CD14-positive monocyte (primary cell): Measurements from ENCODE around the gene FAM168A. TPM values are rescaled to one million over a fixed set of nuclear protein-coding genes. Genes with fewer than 3 reads are reported as not detected.

Experiments
- DNase-seq, 3 donors: peaks; one replicate each; pipeline ENCODE4 v3.0.0-alpha.2; 2011 to 2022
- H2AFZ ChIP-seq: 2 replicates; pipeline ENCODE4 v1.6.0; 2012; ENCODE audit warnings: mild to moderate bottlenecking, low read depth, low read length, inconsistent platforms; ENCODE audit not compliant: insufficient read depth, poor library complexity, severe bottlenecking
- H3K27ac ChIP-seq, 2 donors: 1 replicate in 1 of 2; 2 replicates in 1 of 2; pipeline ENCODE4 v1.5.1; 2012 to 2013; ENCODE audit warnings: low read length in 2 of 2, control low read depth in 1 of 2, inconsistent platforms in 1 of 2, low read depth in 1 of 2, mild to moderate bottlenecking in 1 of 2
- H3K27me3 ChIP-seq, 2 donors: one replicate each; pipeline versions ENCODE4 v1.6.0 to v1.6.1; 2011 to 2013; ENCODE audit warnings: low read length in 2 of 2; ENCODE audit not compliant: control insufficient read depth in 2 of 2, insufficient read depth in 2 of 2
- H3K36me3 ChIP-seq, 2 donors: replicated peaks in 1 of 2; 1 replicate in 1 of 2; 2 replicates in 1 of 2; pipeline versions ENCODE4 v1.5.1 to v1.6.1; 2012 to 2013; ENCODE audit warnings: low read length in 2 of 2, control low read depth in 1 of 2, inconsistent platforms in 1 of 2, mild to moderate bottlenecking in 1 of 2; ENCODE audit not compliant: insufficient read depth in 2 of 2, control insufficient read depth in 1 of 2
- H3K4me1 ChIP-seq, 2 donors: 1 replicate in 1 of 2; 2 replicates in 1 of 2; pipeline versions ENCODE4 v1.5.1 to v1.6.1; 2012 to 2013; ENCODE audit warnings: low read length in 2 of 2, control low read depth in 1 of 2, inconsistent platforms in 1 of 2, mild to moderate bottlenecking in 1 of 2, moderate library complexity in 1 of 2; ENCODE audit not compliant: insufficient read depth in 2 of 2, control insufficient read depth in 1 of 2
- H3K4me2 ChIP-seq: replicated peaks from 2 replicates; pipeline ENCODE3; 2012; ENCODE audit warnings: low read length, moderate library complexity, mild to moderate bottlenecking; ENCODE audit not compliant: poor library complexity, severe bottlenecking; ENCODE audit errors: extremely low read depth
- H3K4me3 ChIP-seq, 3 experiments: fragments of 200-600 bp in 1 of 3; sonication (generic) in 1 of 3; replicated peaks in 1 of 3; 1 replicate in 2 of 3; 2 replicates in 1 of 3; pipeline ENCODE4 v1.5.1; 2011 to 2013; ENCODE audit warnings: low read length in 3 of 3, mild to moderate bottlenecking in 3 of 3, control low read depth in 2 of 3, low read depth in 2 of 3, inconsistent platforms in 1 of 3, moderate library complexity in 1 of 3
- H3K79me2 ChIP-seq: 2 replicates; pipeline ENCODE4 v1.6.0; 2012; ENCODE audit warnings: mild to moderate bottlenecking, control low read depth, inconsistent platforms, low read length, moderate library complexity; ENCODE audit not compliant: insufficient read depth
- H3K9ac ChIP-seq: 2 replicates; pipeline ENCODE4 v1.6.0; 2017; ENCODE audit warnings: low read length, mild to moderate bottlenecking; ENCODE audit not compliant: insufficient read depth, poor library complexity, severe bottlenecking
- H3K9me3 ChIP-seq, 2 donors: replicated peaks in 1 of 2; 1 replicate in 1 of 2; 2 replicates in 1 of 2; pipeline versions ENCODE4 v1.5.1 to v1.6.1; 2012 to 2013; ENCODE audit warnings: low read length in 2 of 2, control low read depth in 1 of 2; ENCODE audit not compliant: control insufficient read depth in 1 of 2, insufficient read depth in 1 of 2
- H4K20me1 ChIP-seq: 2 replicates; pipeline ENCODE4 v1.6.0; 2012; ENCODE audit warnings: mild to moderate bottlenecking, low read length, control low read depth, moderate library complexity; ENCODE audit not compliant: insufficient read depth
- H3K27ac Mint-ChIP-seq, 7 donors: one replicate each; pipeline ENCODE4 v1.8.0; 2020; ENCODE audit warnings: mild to moderate bottlenecking in 7 of 7, mixed read lengths in 7 of 7, moderate library complexity in 6 of 7, inconsistent platforms in 2 of 7
- H3K27me3 Mint-ChIP-seq, 3 donors: one replicate each; pipeline ENCODE4 v1.8.0; 2021 to 2022; ENCODE audit warnings: low read depth in 3 of 3, mild to moderate bottlenecking in 3 of 3, mixed read lengths in 3 of 3, moderate library complexity in 3 of 3, inconsistent platforms in 1 of 3
- H3K36me3 Mint-ChIP-seq, 2 donors: one replicate each; pipeline ENCODE4 v1.8.0; 2020; ENCODE audit warnings: mixed read lengths in 2 of 2, inconsistent platforms in 1 of 2, mild to moderate bottlenecking in 1 of 2
- H3K4me1 Mint-ChIP-seq: one replicate; pipeline ENCODE4 v1.8.0; 2020; ENCODE audit warnings: mild to moderate bottlenecking, mixed read lengths
- H3K4me3 Mint-ChIP-seq, 2 donors: one replicate each; pipeline ENCODE4 v1.8.0; 2020; ENCODE audit warnings: mild to moderate bottlenecking in 2 of 2, mixed read lengths in 2 of 2, moderate library complexity in 1 of 2
- H3K9me3 Mint-ChIP-seq, 7 donors: one replicate each; pipeline ENCODE4 v1.8.0; 2020 to 2022; ENCODE audit warnings: mixed read lengths in 7 of 7, mild to moderate bottlenecking in 6 of 7, moderate library complexity in 6 of 7, inconsistent platforms in 2 of 7
- WGBS: methylation state at CpG from one replicate; pipeline ENCODE4 v1.1.5; 2013; ENCODE audit warnings: missing lambda C conversion rate; ENCODE audit not compliant: insufficient coverage; 5-methylcytosine and 5-hydroxymethylcytosine counted together
- intact Hi-C, 2 donors: fragments of 100-400 bp; cut with micrococcal nuclease; formaldehyde crosslinking; loops; one replicate each; pipeline versions ENCODE4 v1.15.0 to v1.15.1; 2023
- polyA plus RNA-seq, 3 donors: library from polyadenylated mRNA; depleted of rRNA in 1 of 3; unstranded in 2 of 3; stranded (reverse) in 1 of 3; fragments of 300-500 nt in 2 of 3; fragments of >200 nt in 1 of 3; fragmentation: Illumina TruSeq in 2 of 3; gene quantifications; 1 replicate in 2 of 3; 2 replicates in 1 of 3; pipeline ENCODE4 v1.2.3, GENCODE V29; 2012 to 2021
- TF ChIP-seq, protein P1 (sequence below): fragments of 200-600 bp; IDR thresholded peaks from one replicate; pipeline ENCODE4 v1.8.0; 2022; ENCODE audit warnings: antibody characterized with exemption, mild to moderate bottlenecking

The FAM168A gene
- polyA plus RNA-seq, 3 donors: 1.4 to 13.3 (median 2.1) TPM

DNA sequence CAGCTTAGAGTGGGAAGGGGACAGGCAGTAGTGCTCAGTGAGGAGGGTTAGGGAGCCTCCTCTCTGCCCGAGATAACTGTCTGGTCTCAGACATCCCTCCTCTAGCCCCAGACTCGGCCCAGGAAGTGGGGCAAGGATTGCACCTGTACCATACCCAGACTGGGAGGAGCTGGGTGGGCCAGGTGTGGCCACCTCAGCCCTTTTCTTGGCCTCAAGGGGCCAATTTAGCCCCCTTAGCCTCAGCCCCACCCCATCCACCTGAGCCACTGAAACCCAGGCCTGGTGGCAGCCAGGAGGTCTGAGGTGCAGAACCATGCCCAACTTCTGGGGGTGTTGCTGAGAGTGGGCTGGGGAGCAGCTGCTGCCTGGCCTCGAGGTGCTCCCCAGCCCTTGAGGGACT, 215.2 kb downstream of the FAM168A start:
- Mint-ChIP-seq H3K27ac (peak overlapping the region; percentile 94 to 99 (median 98)), H3K4me3 (peak overlapping the region in 1 of 2 donors; percentile 65), H3K9me3 (no peaks in the 10 kb centered on the region), H3K4me1 (peaks cover 99% of the 10 kb centered on the region), H3K27me3 (no peaks in the 10 kb centered on the region), H3K36me3 (peaks cover 49 to 76% of the 10 kb centered on the region in 2 donors)
- TF ChIP-seq, protein P1, sequence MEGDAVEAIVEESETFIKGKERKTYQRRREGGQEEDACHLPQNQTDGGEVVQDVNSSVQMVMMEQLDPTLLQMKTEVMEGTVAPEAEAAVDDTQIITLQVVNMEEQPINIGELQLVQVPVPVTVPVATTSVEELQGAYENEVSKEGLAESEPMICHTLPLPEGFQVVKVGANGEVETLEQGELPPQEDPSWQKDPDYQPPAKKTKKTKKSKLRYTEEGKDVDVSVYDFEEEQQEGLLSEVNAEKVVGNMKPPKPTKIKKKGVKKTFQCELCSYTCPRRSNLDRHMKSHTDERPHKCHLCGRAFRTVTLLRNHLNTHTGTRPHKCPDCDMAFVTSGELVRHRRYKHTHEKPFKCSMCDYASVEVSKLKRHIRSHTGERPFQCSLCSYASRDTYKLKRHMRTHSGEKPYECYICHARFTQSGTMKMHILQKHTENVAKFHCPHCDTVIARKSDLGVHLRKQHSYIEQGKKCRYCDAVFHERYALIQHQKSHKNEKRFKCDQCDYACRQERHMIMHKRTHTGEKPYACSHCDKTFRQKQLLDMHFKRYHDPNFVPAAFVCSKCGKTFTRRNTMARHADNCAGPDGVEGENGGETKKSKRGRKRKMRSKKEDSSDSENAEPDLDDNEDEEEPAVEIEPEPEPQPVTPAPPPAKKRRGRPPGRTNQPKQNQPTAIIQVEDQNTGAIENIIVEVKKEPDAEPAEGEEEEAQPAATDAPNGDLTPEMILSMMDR: no peak
- DNase-seq: no peak
- H3K27ac ChIP-seq: peak overlapping the region; percentile 84 to 98
- H3K79me2 ChIP-seq: peaks cover 99% of the 10 kb centered on the region
- H3K4me3 ChIP-seq: peak overlapping the region in 1 of 3 experiments; percentile 95
- H3K4me2 ChIP-seq: peak overlapping the region; percentile 83
- no peak overlapping the region for H2AFZ ChIP-seq
- WGBS: 20% methylated on average over 1 of the region's 3 CpGs
- peaks cover 2 to 24% of the 10 kb centered on the region in 2 donors for H3K36me3 ChIP-seq
- H3K9me3 ChIP-seq: no peaks in the 10 kb centered on the region
- peak overlapping the region; percentile 32 for H3K9ac ChIP-seq
- H4K20me1 ChIP-seq: peaks cover 99% of the 10 kb centered on the region
- intact Hi-C loops: no loop called here
- peaks cover 100% of the 10 kb centered on the region in 2 donors for H3K4me1 ChIP-seq
- H3K27me3 ChIP-seq: no peaks in the 10 kb centered on the region

DNA sequence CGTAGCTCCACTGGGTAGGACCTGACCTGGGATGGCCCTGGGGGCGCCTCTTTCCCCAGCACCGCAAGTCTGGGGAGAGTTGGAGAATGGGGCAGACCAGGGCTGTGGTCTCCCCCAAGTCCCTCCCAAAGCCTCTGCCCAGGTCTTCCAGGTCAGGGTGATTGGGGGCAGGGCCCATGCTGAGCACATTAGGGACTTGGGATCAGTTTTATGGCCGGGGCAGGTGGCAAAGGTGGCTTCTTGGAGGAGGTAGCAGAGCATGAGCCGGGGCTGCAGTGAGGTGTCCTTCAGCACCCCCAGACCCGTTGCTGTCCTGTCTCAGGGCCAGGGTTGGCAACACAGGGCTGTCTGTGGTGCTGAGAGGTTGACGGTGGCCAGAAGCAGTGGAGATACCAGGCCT, 215.7 kb downstream of the FAM168A start:
- peaks cover 99% of the 10 kb centered on the region for H4K20me1 ChIP-seq
- Mint-ChIP-seq H3K27ac (peak overlapping the region; percentile 91 to 99 (median 98)), H3K4me3 (peak overlapping the region; percentile 62 to 65), H3K4me1 (peaks cover 98% of the 10 kb centered on the region), H3K27me3 (peaks cover 0 to under 1% (median 0%) of the 10 kb centered on the region in 3 donors), H3K9me3 (no peaks in the 10 kb centered on the region), H3K36me3 (peaks cover 48 to 74% of the 10 kb centered on the region in 2 donors)
- peak overlapping the region; percentile 84 to 98 for H3K27ac ChIP-seq
- DNase-seq: no peak
- peak overlapping the region in 2 of 3 experiments; percentile 5 to 95 for H3K4me3 ChIP-seq
- no peaks in the 10 kb centered on the region for H3K9me3 ChIP-seq
- H3K36me3 ChIP-seq: peaks cover 2 to 24% of the 10 kb centered on the region in 2 donors
- no peak overlapping the region for H2AFZ ChIP-seq
- peaks cover 99% of the 10 kb centered on the region for H3K79me2 ChIP-seq
- peaks cover 100% of the 10 kb centered on the region in 2 donors for H3K4me1 ChIP-seq
- H3K4me2 ChIP-seq: peak overlapping the region; percentile 83
- H3K27me3 ChIP-seq: no peaks in the 10 kb centered on the region
- peak overlapping the region; percentile 32 for H3K9ac ChIP-seq
- TF ChIP-seq, protein P1: no peak
- 91% methylated on average over 4 of the region's 7 CpGs for WGBS
- intact Hi-C loops: no loop called here
